ENCODE data around the gene TMEM101. TPM values are rescaled to one million over a fixed set of nuclear protein-coding genes. Genes with fewer than 3 reads are reported as not detected.

TMEM101 gene
- total RNA-seq, 1 donor from 2014 or later, result 22.6 TPM

DNA sequence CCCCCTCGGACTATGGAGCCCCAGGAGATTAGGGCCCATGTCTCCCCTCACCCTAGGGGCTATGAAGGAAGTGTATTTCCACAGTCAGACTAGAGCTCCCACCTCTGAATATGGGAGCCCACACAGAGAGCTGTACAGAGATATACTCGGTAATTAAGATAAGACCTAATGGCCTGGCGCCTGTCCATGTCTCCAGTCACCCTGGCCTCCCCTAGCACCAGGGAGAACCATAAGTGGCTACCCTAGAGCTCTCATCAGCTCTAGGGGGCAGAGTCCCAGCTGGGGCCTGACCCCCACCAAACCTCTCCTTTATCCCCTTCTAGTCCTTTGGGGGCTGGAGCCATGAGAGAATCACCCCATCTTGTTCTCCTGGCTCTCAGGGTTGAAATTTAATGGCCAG lies 2.4 kb downstream of the TMEM101 start:
- Mint-ChIP-seq H3K36me3 (ENCODE audit: unreplicated experiment) (no peaks in the 10 kb centered on the region), H3K4me1 (ENCODE audit: low read depth, unreplicated experiment) (peaks cover 3% of the 10 kb centered on the region), H3K27me3 (ENCODE audit: unreplicated experiment) (peaks cover 6% of the 10 kb centered on the region), H3K9me3 (ENCODE audit: unreplicated experiment) (peaks cover 8% of the 10 kb centered on the region), H3K4me3 (ENCODE audit: unreplicated experiment) (no peak overlapping the region), H3K27ac (ENCODE audit: unreplicated experiment) (no peak overlapping the region)
- TF ChIP-seq, protein P1, sequence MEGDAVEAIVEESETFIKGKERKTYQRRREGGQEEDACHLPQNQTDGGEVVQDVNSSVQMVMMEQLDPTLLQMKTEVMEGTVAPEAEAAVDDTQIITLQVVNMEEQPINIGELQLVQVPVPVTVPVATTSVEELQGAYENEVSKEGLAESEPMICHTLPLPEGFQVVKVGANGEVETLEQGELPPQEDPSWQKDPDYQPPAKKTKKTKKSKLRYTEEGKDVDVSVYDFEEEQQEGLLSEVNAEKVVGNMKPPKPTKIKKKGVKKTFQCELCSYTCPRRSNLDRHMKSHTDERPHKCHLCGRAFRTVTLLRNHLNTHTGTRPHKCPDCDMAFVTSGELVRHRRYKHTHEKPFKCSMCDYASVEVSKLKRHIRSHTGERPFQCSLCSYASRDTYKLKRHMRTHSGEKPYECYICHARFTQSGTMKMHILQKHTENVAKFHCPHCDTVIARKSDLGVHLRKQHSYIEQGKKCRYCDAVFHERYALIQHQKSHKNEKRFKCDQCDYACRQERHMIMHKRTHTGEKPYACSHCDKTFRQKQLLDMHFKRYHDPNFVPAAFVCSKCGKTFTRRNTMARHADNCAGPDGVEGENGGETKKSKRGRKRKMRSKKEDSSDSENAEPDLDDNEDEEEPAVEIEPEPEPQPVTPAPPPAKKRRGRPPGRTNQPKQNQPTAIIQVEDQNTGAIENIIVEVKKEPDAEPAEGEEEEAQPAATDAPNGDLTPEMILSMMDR (IDR thresholded peaks at IDR 0.05; ENCODE audit: partially characterized antibody, unreplicated experiment), result no peak
- no peak for DNase-seq

DNA sequence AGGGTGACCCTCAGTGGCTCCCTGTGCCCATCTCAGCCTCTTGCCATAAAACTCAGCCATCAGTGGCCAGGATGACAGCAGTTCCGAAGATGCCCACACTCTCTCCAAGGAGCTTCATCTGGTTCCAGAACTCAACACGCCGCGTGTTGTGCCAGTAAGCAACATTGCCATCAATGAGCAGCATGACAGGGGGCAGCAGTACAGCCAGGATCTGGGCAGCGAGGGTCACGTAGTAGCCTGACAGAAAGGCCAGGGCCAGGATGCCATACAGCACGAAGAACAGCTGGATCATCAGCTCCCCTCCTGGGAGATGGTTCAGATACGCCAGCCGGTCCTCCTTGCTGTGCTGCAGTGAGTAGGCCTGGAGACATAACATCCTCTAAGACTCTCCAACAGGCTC lies 2.9 kb downstream of the TMEM101 start:
- Mint-ChIP-seq H3K27ac (ENCODE audit: unreplicated experiment) (no peak overlapping the region), H3K36me3 (ENCODE audit: unreplicated experiment) (no peaks in the 10 kb centered on the region), H3K4me3 (ENCODE audit: unreplicated experiment) (no peak overlapping the region), H3K9me3 (ENCODE audit: unreplicated experiment) (peaks cover 8% of the 10 kb centered on the region), H3K27me3 (ENCODE audit: unreplicated experiment) (peaks cover 6% of the 10 kb centered on the region), H3K4me1 (ENCODE audit: low read depth, unreplicated experiment) (peaks cover 3% of the 10 kb centered on the region)
- TF ChIP-seq, protein P1 (IDR thresholded peaks at IDR 0.05; ENCODE audit: partially characterized antibody, unreplicated experiment), result no peak
- no peak for DNase-seq

DNA sequence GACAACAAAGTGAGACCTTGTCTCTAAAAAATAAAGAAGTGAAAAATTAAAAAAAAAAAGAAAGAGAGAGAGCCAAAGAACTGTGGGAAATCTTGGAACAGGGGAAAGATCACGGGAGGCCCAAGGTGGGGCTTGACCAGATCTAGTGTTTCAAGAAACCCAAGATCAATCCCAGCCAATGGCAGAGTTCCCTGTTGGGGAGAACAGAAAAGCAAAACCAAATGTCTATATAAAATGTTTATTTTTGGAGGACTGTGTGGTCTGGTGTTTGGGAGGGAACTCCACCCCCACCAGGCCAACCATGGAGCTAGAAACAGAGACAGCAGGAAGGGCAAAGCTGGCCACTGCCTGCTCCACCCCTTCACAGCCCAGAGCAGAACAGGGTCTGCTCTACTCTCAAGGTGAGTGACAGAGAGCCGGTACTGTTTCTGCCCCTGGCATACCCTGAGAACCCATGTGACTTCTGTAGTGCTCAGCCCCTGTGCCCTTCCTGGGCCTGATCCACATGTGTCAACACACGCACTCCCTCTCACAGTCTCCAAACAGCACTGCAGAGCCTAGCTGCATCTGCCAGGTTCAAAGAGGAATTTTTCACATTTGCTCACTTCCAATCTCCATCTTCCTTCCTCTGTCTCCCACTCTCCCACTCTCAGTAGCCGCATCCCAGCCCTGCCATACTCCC lies 3.7 kb downstream of the TMEM101 start:
- Mint-ChIP-seq H3K27me3 (ENCODE audit: unreplicated experiment) (peaks cover 10% of the 10 kb centered on the region), H3K4me3 (ENCODE audit: unreplicated experiment) (no peak overlapping the region), H3K9me3 (ENCODE audit: unreplicated experiment) (peaks cover 8% of the 10 kb centered on the region), H3K36me3 (ENCODE audit: unreplicated experiment) (no peaks in the 10 kb centered on the region), H3K27ac (ENCODE audit: unreplicated experiment) (no peak overlapping the region), H3K4me1 (ENCODE audit: low read depth, unreplicated experiment) (peaks cover 3% of the 10 kb centered on the region)
- DNase-seq, result no peak
- TF ChIP-seq, protein P1 (IDR thresholded peaks at IDR 0.05; ENCODE audit: partially characterized antibody, unreplicated experiment), result no peak

DNA sequence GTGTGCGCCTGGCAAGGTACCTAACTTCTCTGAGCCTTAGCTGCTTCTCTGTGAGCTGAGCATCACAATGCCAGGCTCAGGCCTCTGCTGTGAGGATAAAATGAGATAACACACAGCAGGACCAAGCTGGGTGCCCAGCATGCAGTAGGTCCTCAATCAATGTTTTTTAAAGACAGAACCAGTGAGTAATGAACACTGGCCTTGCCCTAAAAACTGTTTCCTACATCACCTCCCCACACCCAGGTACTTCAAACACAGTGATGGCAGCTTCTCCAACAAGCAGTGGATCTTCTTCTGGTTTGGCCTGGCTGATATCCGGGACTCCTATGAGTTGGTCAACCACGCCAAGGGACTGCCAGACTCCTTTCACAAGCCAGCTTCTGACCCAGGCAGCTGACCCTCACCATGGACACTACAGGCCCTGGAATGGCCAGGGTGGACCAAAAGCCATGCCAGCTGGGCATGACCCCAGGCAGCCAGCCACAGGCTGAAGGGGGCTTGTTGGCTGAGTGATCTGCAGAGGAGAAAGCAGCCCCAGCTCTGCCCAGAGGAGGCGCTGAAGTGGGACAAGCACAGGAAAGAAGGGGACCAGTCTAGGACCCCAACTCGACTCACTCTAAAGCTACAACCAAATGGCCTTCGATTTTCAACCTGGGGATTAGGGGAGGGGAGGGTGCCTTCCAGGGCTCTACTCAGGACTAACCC lies 6.4 kb downstream of the TMEM101 start:
- Mint-ChIP-seq H3K27ac (ENCODE audit: unreplicated experiment) (no peak overlapping the region), H3K9me3 (ENCODE audit: unreplicated experiment) (peaks cover 5% of the 10 kb centered on the region), H3K4me3 (ENCODE audit: unreplicated experiment) (peak overlapping the region; percentile 90), H3K36me3 (ENCODE audit: unreplicated experiment) (no peaks in the 10 kb centered on the region), H3K4me1 (ENCODE audit: low read depth, unreplicated experiment) (peaks cover 3% of the 10 kb centered on the region), H3K27me3 (ENCODE audit: unreplicated experiment) (peaks cover 13% of the 10 kb centered on the region)
- TF ChIP-seq, protein P1 (IDR thresholded peaks at IDR 0.05; ENCODE audit: partially characterized antibody, unreplicated experiment), result no peak
- DNase-seq, result no peak
